DOHH2 (cell line): ENCODE data around the gene DSG2.

Source experiments
- H3F3A ChIP-seq: fragments of 200-600 bp; sonication (generic), shearing (Covaris generic); 2 replicates; pipeline ENCODE4 v1.6.0; 2016; ENCODE audit warnings: antibody characterized with exemption, mild to moderate bottlenecking; ENCODE audit not compliant: control insufficient read depth, insufficient read depth
- H3K27ac ChIP-seq: fragments of 200-600 bp; sonication (generic); 2 replicates; pipeline ENCODE4 v1.5.1; 2014; ENCODE audit warnings: low read depth, mild to moderate bottlenecking, low read length, moderate library complexity
- H3K27me3 ChIP-seq: fragments of 200-600 bp; sonication (generic); 2 replicates; pipeline ENCODE4 v1.6.1; 2014; ENCODE audit warnings: mild to moderate bottlenecking, low read length, mixed read lengths; ENCODE audit not compliant: control insufficient read depth
- H3K36me3 ChIP-seq: fragments of 200-600 bp; sonication (generic); 2 replicates; pipeline ENCODE4 v1.6.1; 2014; ENCODE audit warnings: mild to moderate bottlenecking, low read length, moderate library complexity, mixed read lengths; ENCODE audit not compliant: control insufficient read depth
- H3K4me1 ChIP-seq: fragments of 200-600 bp; sonication (generic); 2 replicates; pipeline ENCODE4 v1.6.1; 2014; ENCODE audit warnings: mild to moderate bottlenecking, low read length, mixed read lengths; ENCODE audit not compliant: control insufficient read depth
- H3K4me2 ChIP-seq: fragments of 200-600 bp; sonication (generic); 2 replicates; pipeline ENCODE4 v1.6.0; 2014; ENCODE audit warnings: mild to moderate bottlenecking, low read length, moderate library complexity
- H3K4me3 ChIP-seq: fragments of 200-600 bp; sonication (generic); 2 replicates; pipeline ENCODE4 v1.5.1; 2014; ENCODE audit warnings: mild to moderate bottlenecking, low read length, mixed read lengths
- H3K79me2 ChIP-seq: fragments of 200-600 bp; sonication (generic); 2 replicates; pipeline ENCODE4 v1.6.1; 2014; ENCODE audit warnings: mild to moderate bottlenecking, low read length, mixed read lengths; ENCODE audit not compliant: control insufficient read depth
- H3K9me2 ChIP-seq: fragments of 200-600 bp; sonication (generic); replicated peaks from 2 replicates; pipeline ENCODE4 v1.6.1; 2014; ENCODE audit warnings: mild to moderate bottlenecking, low read length, mixed read lengths; ENCODE audit not compliant: control insufficient read depth
- H3K9me3 ChIP-seq: fragments of 200-600 bp; sonication (generic); 2 replicates; pipeline ENCODE4 v1.6.1; 2014; ENCODE audit warnings: antibody characterized with exemption, low read length, mixed read lengths; ENCODE audit not compliant: control insufficient read depth, insufficient read depth
- H4K20me1 ChIP-seq: fragments of 200-600 bp; sonication (generic); 2 replicates; pipeline ENCODE4 v1.6.0; 2014; ENCODE audit warnings: low read depth, mild to moderate bottlenecking, antibody characterized with exemption, low read length, moderate library complexity; ENCODE audit not compliant: control insufficient read depth, insufficient read depth
- EZH2phosphoT487 ChIP-seq: fragments of 200-600 bp; sonication (generic); IDR thresholded peaks from 2 replicates; pipeline ENCODE4 v1.6.1; 2017; ENCODE audit warnings: borderline replicate concordance, mild to moderate bottlenecking, antibody characterized with exemption, low read length, moderate library complexity, mixed read lengths
- TF ChIP-seq, protein P1 (sequence below): fragments of 200-600 bp; sonication (generic); IDR thresholded peaks from one replicate; pipeline ENCODE4 v1.5.1; 2014; ENCODE audit warnings: antibody characterized with exemption, mild to moderate bottlenecking, low read depth, low read length; ENCODE audit not compliant: poor library complexity, severe bottlenecking

The DSG2 gene

DNA sequence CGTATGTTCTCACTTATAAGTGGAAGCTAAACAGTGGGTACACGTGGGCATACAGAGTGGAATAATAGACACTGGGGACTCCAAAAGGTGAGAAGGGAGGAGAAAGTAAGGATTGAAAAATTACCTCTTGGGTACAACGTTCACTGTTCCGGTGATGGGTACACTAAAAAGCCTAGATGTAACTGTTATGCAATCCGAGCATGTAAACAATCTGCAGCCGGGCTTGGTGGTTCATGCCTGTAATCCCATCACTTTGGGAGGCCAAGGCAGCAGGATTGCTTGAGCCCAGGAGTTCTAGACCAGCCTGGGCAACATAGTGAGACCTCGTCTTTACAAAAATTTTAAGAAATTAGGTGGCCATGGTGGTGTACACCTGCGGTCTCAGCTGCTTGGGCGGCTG, 60.6 kb downstream of the DSG2 start:
- H3K4me1 ChIP-seq: no peaks in the 10 kb centered on the region

DNA sequence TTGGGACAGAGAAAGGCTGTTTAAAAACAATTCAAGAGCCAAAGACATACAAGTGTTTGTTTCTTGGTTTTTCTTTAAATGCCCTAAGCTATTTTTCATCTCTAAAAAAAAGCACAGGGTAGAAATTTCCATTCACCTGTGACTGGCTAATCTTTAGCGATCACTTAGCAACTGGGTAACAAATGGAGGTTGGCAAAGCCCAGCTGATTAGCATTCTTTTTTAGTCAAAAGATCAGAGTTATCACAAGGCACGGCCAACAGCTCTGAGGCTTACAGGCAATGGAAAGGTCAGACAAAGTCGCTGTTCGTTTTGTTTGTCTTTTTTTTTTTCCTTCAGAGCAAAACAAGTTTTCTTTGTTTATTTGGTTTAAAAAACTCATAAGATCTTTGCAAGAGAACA, 64.7 kb downstream of the DSG2 start:
- H3K4me2 ChIP-seq: no peak overlapping the region

More for the DNA sequence above, 60.6 kb downstream of the DSG2 start:
- Histone ChIP-seq H3K9me3 (no peaks in the 10 kb centered on the region), H3K9me2 (no peaks in the 10 kb centered on the region), H3K27me3 (peaks cover 4% of the 10 kb centered on the region), H3K4me3 (no peak overlapping the region), H3K4me2 (no peak overlapping the region), H3K79me2 (no peaks in the 10 kb centered on the region), H3K27ac (no peak overlapping the region), H3F3A (no peaks in the 10 kb centered on the region), H4K20me1 (no peaks in the 10 kb centered on the region), H3K36me3 (no peaks in the 10 kb centered on the region)
- TF ChIP-seq EZH2phosphoT487: no peak
- TF ChIP-seq, protein P1, sequence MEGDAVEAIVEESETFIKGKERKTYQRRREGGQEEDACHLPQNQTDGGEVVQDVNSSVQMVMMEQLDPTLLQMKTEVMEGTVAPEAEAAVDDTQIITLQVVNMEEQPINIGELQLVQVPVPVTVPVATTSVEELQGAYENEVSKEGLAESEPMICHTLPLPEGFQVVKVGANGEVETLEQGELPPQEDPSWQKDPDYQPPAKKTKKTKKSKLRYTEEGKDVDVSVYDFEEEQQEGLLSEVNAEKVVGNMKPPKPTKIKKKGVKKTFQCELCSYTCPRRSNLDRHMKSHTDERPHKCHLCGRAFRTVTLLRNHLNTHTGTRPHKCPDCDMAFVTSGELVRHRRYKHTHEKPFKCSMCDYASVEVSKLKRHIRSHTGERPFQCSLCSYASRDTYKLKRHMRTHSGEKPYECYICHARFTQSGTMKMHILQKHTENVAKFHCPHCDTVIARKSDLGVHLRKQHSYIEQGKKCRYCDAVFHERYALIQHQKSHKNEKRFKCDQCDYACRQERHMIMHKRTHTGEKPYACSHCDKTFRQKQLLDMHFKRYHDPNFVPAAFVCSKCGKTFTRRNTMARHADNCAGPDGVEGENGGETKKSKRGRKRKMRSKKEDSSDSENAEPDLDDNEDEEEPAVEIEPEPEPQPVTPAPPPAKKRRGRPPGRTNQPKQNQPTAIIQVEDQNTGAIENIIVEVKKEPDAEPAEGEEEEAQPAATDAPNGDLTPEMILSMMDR: no peak

DNA sequence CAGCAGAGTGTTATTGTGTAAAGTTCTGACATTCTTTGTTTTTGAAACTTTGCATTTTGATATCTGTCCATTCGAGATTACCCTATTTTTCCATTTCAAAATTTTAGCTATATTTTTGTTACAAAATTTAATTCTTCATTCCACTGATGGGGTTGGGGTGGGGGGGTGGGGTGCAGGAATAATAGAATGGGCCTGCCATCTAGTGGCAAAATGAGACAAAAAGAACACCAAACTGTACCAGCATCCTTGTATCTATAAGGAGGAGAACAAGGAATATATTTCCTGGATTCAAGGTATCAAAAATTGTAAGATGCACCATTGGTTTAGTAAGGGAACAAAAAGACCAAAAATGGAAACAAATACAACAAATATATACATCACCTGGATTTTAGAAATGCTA, 65.8 kb downstream of the DSG2 start:
- TF ChIP-seq EZH2phosphoT487: no peak
- no peak overlapping the region for H3K4me2 ChIP-seq
- no peaks in the 10 kb centered on the region for H3K9me3 ChIP-seq
- no peak overlapping the region for H3K4me3 ChIP-seq
- H3K79me2 ChIP-seq: no peaks in the 10 kb centered on the region
- no peaks in the 10 kb centered on the region for H3K36me3 ChIP-seq
- H3K9me2 ChIP-seq: no peaks in the 10 kb centered on the region
- no peaks in the 10 kb centered on the region for H3K4me1 ChIP-seq
- H4K20me1 ChIP-seq: no peaks in the 10 kb centered on the region
- no peaks in the 10 kb centered on the region for H3F3A ChIP-seq
- H3K27ac ChIP-seq: no peak overlapping the region
- H3K27me3 ChIP-seq: no peaks in the 10 kb centered on the region; the same call in 1 of the 2 replicates

More for the DNA sequence above, 64.7 kb downstream of the DSG2 start:
- Histone ChIP-seq H3K27ac (no peak overlapping the region), H3F3A (no peaks in the 10 kb centered on the region), H3K27me3 (no peaks in the 10 kb centered on the region; the same call in 1 of the 2 replicates), H3K9me3 (no peaks in the 10 kb centered on the region), H3K36me3 (no peaks in the 10 kb centered on the region), H4K20me1 (no peaks in the 10 kb centered on the region), H3K4me3 (no peak overlapping the region), H3K4me1 (no peaks in the 10 kb centered on the region), H3K79me2 (no peaks in the 10 kb centered on the region), H3K9me2 (no peaks in the 10 kb centered on the region)
- TF ChIP-seq, protein P1: no peak
- TF ChIP-seq EZH2phosphoT487: no peak

DNA sequence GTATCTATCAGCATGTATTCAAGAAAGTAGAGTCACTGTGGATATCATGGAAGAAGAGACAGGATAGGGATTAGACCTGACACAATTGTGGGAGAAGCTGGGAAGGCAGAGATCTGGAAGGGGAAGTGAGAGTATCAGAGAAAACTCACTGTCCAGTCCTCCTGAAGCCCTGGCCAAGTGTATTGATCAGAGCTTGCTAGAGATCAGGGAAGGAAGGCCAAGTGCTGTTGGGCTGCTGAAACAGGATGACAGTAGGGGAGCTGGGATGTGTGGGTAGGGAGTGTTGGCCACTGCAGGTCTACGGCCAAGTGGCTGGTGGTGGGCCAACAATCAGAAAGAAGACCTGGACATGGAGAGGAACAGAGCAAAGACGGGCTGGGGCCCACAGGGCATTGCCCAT, 67.4 kb downstream of the DSG2 start:
- H3K27ac ChIP-seq: no peak overlapping the region
- no peaks in the 10 kb centered on the region for H3K9me3 ChIP-seq
- H3F3A ChIP-seq: no peaks in the 10 kb centered on the region
- H3K4me2 ChIP-seq: no peak overlapping the region
- no peaks in the 10 kb centered on the region for H3K36me3 ChIP-seq
- no peaks in the 10 kb centered on the region for H4K20me1 ChIP-seq
- no peaks in the 10 kb centered on the region for H3K79me2 ChIP-seq
- TF ChIP-seq, protein P1: no peak
- no peak for TF ChIP-seq EZH2phosphoT487
- H3K27me3 ChIP-seq: no peaks in the 10 kb centered on the region; the same call in 1 of the 2 replicates
- H3K4me3 ChIP-seq: no peak overlapping the region
- H3K9me2 ChIP-seq: no peaks in the 10 kb centered on the region
- no peaks in the 10 kb centered on the region for H3K4me1 ChIP-seq
